Measurements from ENCODE around the gene CLPX.
"Not testable (repeated sequence)": the region's sequence is repeated elsewhere in the genome, so short reads cannot be mapped to it uniquely, and the experiment has no call there.

CLPX gene

DNA sequence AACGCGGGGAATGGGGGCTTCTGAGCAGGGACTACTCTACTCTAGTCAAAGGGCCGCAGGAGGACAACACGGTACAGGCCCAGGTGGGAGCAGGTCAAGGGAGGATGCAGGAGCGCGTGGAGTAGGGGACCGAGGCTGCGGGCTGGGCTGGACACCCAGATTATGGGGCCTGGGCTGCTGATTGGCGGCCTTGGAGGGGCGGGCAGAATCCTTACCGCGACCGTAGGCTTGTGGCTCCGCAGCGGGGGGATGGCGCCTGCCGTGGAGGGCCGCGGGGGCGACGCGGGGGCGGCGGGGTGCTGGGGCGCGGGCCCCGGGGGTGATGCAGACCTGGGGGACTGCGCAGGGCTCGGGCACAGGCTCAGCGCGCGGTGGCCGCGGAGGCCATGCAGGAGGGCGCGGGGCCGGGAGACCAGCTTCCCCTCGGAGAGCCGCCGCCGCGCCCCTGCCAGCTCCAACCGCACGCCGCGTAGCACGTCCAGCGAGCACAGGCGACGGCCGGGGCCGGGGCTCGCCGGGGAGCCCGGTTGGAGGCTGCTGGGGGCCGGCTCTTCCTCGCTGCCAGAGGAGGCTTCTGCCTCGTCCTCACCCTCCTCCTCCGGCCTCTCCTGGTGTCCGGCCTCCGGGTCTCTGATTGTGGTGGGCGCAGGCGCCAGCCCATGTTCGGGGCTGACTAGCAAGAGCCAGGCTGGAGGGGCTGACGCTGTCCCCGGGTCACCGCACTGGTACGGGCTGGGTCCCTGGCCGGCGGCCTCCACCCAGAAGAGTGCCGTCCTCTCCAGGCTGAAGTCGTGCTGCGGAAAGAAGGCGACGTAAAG lies 83.0 kb downstream of the CLPX start:
- Histone ChIP-seq H3K4me3 (replicated peaks; ENCODE audit: low read depth, low read length) (no peak overlapping the region), H3K27me3 (replicated peaks; ENCODE audit: control insufficient read depth, insufficient read depth, low read length) (no peaks in the 10 kb centered on the region), H3K36me3 (ENCODE audit: control insufficient read depth, insufficient read depth, low read length) (peaks cover 25% of the 10 kb centered on the region)
- TF ChIP-seq, protein P1, sequence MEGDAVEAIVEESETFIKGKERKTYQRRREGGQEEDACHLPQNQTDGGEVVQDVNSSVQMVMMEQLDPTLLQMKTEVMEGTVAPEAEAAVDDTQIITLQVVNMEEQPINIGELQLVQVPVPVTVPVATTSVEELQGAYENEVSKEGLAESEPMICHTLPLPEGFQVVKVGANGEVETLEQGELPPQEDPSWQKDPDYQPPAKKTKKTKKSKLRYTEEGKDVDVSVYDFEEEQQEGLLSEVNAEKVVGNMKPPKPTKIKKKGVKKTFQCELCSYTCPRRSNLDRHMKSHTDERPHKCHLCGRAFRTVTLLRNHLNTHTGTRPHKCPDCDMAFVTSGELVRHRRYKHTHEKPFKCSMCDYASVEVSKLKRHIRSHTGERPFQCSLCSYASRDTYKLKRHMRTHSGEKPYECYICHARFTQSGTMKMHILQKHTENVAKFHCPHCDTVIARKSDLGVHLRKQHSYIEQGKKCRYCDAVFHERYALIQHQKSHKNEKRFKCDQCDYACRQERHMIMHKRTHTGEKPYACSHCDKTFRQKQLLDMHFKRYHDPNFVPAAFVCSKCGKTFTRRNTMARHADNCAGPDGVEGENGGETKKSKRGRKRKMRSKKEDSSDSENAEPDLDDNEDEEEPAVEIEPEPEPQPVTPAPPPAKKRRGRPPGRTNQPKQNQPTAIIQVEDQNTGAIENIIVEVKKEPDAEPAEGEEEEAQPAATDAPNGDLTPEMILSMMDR (IDR thresholded peaks at IDR 0.05; ENCODE audit: insufficient read depth, low read length, poor library complexity, severe bottlenecking): no peak
- no peak for DNase-seq (ENCODE audit: extremely low read depth, insufficient read length)

DNA sequence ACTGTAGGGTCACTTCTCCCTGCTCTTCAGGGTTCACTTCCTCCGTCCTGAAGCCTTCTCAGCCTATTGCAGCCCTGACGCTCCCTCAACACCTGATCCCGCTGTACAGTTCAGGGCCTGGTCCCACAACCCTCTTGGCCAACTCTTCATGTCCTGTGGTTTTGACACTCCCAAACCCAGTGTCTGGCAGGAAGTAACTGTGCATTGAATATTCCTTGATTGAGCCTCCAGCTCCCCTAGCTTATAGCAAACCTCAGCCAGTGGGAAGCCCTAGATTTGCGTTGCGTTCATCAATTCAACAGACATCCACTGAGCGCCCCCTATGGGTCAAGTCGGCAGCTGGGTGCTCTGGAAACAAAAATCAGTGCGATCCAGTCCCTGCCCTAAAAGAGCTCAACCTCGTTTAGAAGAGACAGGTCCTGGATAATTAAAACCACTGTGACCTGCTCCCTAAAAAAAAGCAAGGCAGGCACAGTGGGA lies 83.7 kb downstream of the CLPX start:
- no peak overlapping the region for H3K4me3 ChIP-seq (replicated peaks; ENCODE audit: low read depth, low read length)
- TF ChIP-seq, protein P1 (IDR thresholded peaks at IDR 0.05; ENCODE audit: insufficient read depth, low read length, poor library complexity, severe bottlenecking): peak; percentile 83
- no peaks in the 10 kb centered on the region for H3K27me3 ChIP-seq (replicated peaks; ENCODE audit: control insufficient read depth, insufficient read depth, low read length)
- H3K36me3 ChIP-seq (ENCODE audit: control insufficient read depth, insufficient read depth, low read length): peaks cover 25% of the 10 kb centered on the region
- DNase-seq (ENCODE audit: extremely low read depth, insufficient read length): no peak

DNA sequence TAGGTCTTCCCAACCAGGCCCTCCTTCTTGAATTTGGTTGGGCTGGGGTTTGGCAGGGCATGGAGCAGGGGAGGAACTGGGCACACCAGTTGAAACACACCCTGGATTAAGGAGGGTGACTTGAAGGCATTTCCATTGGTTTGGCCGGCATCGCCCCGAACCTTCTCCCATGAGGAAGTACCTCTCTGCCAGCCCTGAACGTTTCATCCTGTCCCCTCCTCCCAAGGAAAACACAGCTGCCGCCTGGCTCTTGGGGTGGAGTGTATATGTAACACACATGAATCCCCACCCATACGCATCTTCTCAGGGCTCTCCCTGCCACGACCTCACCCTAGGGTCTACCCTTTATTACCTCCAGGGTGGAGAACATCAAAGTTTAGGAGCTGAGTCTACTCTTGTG lies 84.7 kb downstream of the CLPX start:
- no peak overlapping the region for H3K4me3 ChIP-seq (replicated peaks; ENCODE audit: low read depth, low read length)
- peaks cover 21% of the 10 kb centered on the region for H3K36me3 ChIP-seq (ENCODE audit: control insufficient read depth, insufficient read depth, low read length)
- TF ChIP-seq, protein P1 (IDR thresholded peaks at IDR 0.05; ENCODE audit: insufficient read depth, low read length, poor library complexity, severe bottlenecking): no peak

DNA sequence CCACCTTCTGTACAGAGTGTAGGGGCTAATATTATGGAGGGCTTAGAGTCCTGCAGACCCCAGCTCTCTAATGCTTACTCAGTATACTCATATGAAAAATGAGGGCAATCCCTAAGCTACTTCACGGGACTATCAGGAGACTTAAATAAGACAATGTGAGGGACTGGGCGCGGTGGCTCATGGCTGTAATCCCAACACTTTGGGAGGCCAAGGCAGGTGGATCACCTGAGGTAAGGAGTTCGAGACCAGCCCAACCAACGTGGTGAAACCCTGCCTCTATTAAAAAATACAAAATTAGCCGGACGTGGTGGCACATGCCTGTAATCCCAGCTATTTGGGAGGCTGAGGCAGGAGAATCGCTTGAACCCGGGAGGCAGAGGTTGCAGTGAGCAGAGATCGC lies 85.3 kb downstream of the CLPX start:
- DNase-seq (ENCODE audit: extremely low read depth, insufficient read length); H3K4me3 ChIP-seq (replicated peaks; ENCODE audit: low read depth, low read length); H3K27me3 ChIP-seq (replicated peaks; ENCODE audit: control insufficient read depth, insufficient read depth, low read length): not testable (repeated sequence)
- H3K36me3 ChIP-seq (ENCODE audit: control insufficient read depth, insufficient read depth, low read length): peaks cover 19% of the 10 kb centered on the region

More for the DNA sequence above, 84.7 kb downstream of the CLPX start:
- no peaks in the 10 kb centered on the region for H3K27me3 ChIP-seq (replicated peaks; ENCODE audit: control insufficient read depth, insufficient read depth, low read length)
- DNase-seq (ENCODE audit: extremely low read depth, insufficient read length): no peak

DNA sequence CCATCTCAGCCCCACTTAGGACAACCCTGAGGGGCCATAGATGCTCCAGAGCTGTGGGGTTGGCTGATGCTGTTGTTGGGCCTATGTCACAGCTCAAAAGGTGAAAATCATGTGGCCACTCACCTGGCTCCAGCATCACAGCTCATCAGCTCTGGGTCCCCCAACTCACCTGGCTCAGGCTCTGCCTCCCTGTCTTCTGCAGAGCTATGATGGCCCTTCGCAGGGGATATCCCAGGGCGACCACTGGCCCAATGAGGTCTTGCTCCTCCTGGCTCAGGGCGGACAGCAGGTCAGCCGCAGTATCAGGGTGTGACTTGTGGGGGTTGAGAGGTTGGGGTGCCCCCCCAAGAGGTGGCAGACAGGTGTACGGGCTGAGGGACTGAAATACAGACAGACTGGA lies 85.8 kb downstream of the CLPX start:
- TF ChIP-seq, protein P1 (IDR thresholded peaks at IDR 0.05; ENCODE audit: insufficient read depth, low read length, poor library complexity, severe bottlenecking): no peak
- H3K27me3 ChIP-seq (replicated peaks; ENCODE audit: control insufficient read depth, insufficient read depth, low read length): no peaks in the 10 kb centered on the region
- no peak for DNase-seq (ENCODE audit: extremely low read depth, insufficient read length)
- H3K4me3 ChIP-seq (replicated peaks; ENCODE audit: low read depth, low read length): no peak overlapping the region
- peaks cover 19% of the 10 kb centered on the region for H3K36me3 ChIP-seq (ENCODE audit: control insufficient read depth, insufficient read depth, low read length)

Measured in GM06990 (cell line).